Measurements from ENCODE around the gene PPP1R3C. TPM values are rescaled to one million over a fixed set of nuclear protein-coding genes. Genes with fewer than 3 reads are reported as not detected.

Gene PPP1R3C
- polyA plus RNA-seq, 6 donors from 2014 or later, result not detected

DNA sequence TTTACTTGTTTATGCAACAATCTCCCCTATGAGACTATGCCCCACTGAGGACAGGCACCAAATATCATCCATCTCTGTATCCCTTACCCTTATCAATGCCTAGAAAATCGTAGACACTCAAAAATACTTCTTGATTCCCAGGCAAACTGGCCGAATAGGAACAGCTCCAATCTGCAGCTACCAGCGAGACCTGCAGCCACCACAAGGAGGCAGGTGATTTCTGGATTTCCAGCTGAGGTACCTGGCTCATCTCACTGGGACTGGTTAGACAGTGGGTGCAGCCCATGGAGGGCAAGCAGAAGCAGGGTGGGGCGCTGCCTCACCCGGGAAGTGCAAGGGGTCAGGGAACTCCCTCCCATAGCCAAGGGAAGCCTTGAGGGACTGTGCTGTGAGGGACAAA, 10.8 kb upstream of the PPP1R3C start:
- Mint-ChIP-seq H3K4me1 (no peaks in the 10 kb centered on the region), H3K36me3 (no peaks in the 10 kb centered on the region), H3K4me3 (no peak overlapping the region), H3K27me3 (peaks cover 33 to 68% (median 57%) of the 10 kb centered on the region in 3 donors), H3K27ac (peak overlapping the region in 1 of 6 donors; percentile 27), H3K9me3 (peaks cover 0 to 2% (median 0%) of the 10 kb centered on the region in 7 donors)
- DNase-seq, result no peak
- ATAC-seq (ENCODE audit: low read depth in 2 of 2), result no peak

DNA sequence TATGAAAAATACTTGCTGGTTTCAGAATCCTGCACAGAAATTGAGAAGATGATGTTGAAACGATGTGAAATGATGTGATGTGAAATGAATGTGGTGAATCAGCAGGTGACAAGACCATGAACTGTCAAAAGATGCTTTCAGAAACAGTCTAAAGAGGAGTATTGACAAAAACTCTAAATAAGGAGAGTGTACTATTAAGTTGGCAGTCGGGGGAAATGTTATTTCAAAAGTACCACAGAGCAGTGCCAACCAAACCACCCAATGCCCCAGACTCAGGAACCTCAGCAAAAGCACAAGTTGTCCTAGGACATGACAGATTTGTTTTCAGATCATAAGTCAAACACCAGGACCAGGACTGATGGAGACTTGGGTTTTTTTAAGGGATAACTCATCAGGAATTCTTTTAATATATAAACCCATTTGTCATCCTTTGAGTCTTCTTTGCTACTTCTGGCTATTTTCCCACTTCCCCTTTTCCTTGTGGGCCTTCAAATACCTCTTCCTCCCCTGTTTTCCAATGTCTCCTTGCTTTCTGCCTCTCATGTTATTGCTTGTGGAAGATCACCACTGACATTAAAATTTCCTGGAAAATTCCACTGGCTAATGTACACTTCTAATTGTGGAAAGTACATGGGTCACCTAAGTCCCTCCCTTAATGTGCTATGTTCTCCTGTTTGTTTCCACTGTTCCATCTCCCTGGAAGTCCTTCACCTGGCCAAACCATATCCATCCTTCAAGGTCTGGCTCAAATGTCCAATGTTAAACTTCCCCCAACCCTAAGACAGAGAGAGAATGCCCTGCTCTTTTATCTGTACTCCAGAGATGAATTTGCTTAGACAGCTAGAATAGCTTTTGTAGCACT, 10.2 kb upstream of the PPP1R3C start:
- Mint-ChIP-seq H3K9me3 (no peaks in the 10 kb centered on the region), H3K4me1 (no peaks in the 10 kb centered on the region), H3K27me3 (peaks cover 29 to 61% (median 56%) of the 10 kb centered on the region in 3 donors), H3K4me3 (no peak overlapping the region), H3K36me3 (no peaks in the 10 kb centered on the region), H3K27ac (peak overlapping the region in 1 of 6 donors; percentile 27)
- DNase-seq (no peak), ATAC-seq (ENCODE audit: low read depth in 2 of 2) (no peak)

DNA sequence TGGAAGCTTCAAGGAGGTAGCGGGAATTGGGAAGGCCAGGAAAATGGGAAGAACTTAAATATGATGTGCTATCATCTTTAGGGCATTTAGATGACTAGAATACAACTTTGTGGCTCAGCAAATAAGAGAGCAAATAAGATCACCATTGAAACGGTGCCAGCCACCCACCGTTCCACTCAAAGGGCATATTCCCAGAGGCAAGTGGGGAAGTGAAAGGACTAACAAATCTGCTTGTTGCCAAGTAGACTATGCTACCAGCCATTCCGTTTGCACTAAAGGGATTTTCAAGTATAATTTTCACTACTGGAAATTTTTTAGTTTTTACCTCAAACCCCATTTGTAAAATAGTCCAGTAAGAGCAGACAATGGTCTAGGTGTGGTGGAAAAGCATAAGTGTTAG, 4.0 kb upstream of the PPP1R3C start:
- Mint-ChIP-seq H3K4me3 (no peak overlapping the region), H3K27ac (no peak overlapping the region), H3K27me3 (peaks cover 24 to 52% (median 48%) of the 10 kb centered on the region in 3 donors), H3K9me3 (peaks cover 0 to 3% (median 0%) of the 10 kb centered on the region in 7 donors), H3K4me1 (peaks cover 5 to 12% (median 6%) of the 10 kb centered on the region in 3 donors), H3K36me3 (no peaks in the 10 kb centered on the region)
- ATAC-seq (ENCODE audit: low read depth in 2 of 2) (no peak), DNase-seq (no peak)

GRCh38 chr10:91635401-91636400, 2.8 kb upstream of the PPP1R3C start:
- DNase-seq, result peak; percentile 19
- H3K9me3 Mint-ChIP-seq, result peaks cover 0 to 3% (median 0%) of the 10 kb centered on the region in 7 donors
- ATAC-seq (ENCODE audit: low read depth in 2 of 2), result peak; percentile 37 to 43
- H3K4me3 Mint-ChIP-seq, result no peak overlapping the region
- H3K36me3 Mint-ChIP-seq, result peaks cover 0 to 6% of the 10 kb centered on the region in 2 donors
- H3K27ac Mint-ChIP-seq, result no peak overlapping the region
- peaks cover 30 to 61% (median 55%) of the 10 kb centered on the region in 3 donors for H3K27me3 Mint-ChIP-seq
- peaks cover 5 to 12% (median 6%) of the 10 kb centered on the region in 3 donors for H3K4me1 Mint-ChIP-seq

DNA sequence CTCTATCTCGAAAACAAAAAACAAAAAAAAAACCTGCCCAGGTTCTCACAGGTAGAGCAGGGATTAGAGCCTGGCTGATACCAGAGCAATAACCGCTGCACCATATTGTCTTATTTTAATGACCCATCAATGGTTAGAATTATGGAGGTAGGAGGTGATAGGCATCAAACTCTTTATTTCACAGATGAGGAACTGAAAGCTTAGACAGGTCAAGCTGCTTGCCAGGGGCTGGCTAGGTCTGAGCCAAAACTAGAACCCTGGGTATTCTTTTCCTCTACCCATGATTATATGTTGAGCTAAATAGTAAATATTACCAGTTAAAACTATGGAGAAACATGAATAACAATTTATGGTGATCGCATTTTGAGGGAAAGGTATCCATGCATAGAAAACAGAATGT, 2.0 kb upstream of the PPP1R3C start:
- H3K9me3 Mint-ChIP-seq, result peaks cover 0 to 3% (median 0%) of the 10 kb centered on the region in 7 donors
- H3K36me3 Mint-ChIP-seq, result peaks cover 0 to 8% of the 10 kb centered on the region in 2 donors
- no peak overlapping the region for H3K4me3 Mint-ChIP-seq
- no peak for DNase-seq
- ATAC-seq (ENCODE audit: low read depth in 2 of 2), result no peak
- no peak overlapping the region for H3K27ac Mint-ChIP-seq
- peaks cover 38 to 63% (median 58%) of the 10 kb centered on the region in 3 donors for H3K27me3 Mint-ChIP-seq
- H3K4me1 Mint-ChIP-seq, result peaks cover 5 to 12% (median 6%) of the 10 kb centered on the region in 3 donors

DNA sequence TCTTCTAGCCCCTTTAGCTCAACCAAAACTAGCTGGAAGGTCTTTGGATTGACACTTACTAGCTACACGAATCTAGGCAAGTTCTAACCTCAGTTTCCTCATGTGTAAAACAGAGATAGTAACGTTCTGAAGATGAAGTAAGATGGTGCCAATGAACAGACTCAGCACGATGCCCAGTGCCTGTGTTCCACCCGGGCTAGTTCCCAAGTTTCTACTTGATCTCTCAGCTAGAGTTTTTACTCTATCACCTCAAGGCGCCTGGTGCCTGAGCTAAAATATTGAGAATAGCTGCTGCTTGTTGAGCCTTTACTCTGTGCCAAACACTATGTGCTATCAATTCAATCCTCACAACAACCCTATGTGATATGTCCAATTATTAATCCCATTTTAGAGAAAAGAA, 1.4 kb upstream of the PPP1R3C start:
- Mint-ChIP-seq H3K36me3 (peaks cover 0 to 8% of the 10 kb centered on the region in 2 donors), H3K9me3 (peaks cover 0 to 3% (median 0%) of the 10 kb centered on the region in 7 donors), H3K27me3 (peaks cover 39 to 67% (median 60%) of the 10 kb centered on the region in 3 donors), H3K27ac (no peak overlapping the region), H3K4me1 (peaks cover 5 to 12% (median 6%) of the 10 kb centered on the region in 3 donors), H3K4me3 (peak overlapping the region in 2 of 8 donors; percentile 5 to 10)
- ATAC-seq (ENCODE audit: low read depth in 2 of 2), result no peak
- DNase-seq, result no peak

- H3K4me3 Mint-ChIP-seq, result no peak overlapping the region
- no peak overlapping the region for H3K27ac Mint-ChIP-seq
Observed at GRCh38 chr10:91630625-91631024, 2.2 kb downstream of the PPP1R3C start.

GRCh38 chr10:91629715-91630549, 2.9 kb downstream of the PPP1R3C start:
- H3K4me3 Mint-ChIP-seq, result no peak overlapping the region

More at GRCh38 chr10:91630625-91631024, 2.2 kb downstream of the PPP1R3C start:
- ATAC-seq (ENCODE audit: low read depth in 2 of 2), result no peak
- Mint-ChIP-seq H3K27me3 (peaks cover 33 to 63% (median 56%) of the 10 kb centered on the region in 3 donors), H3K4me1 (peaks cover 5 to 12% (median 6%) of the 10 kb centered on the region in 3 donors), H3K36me3 (peaks cover 0 to 8% of the 10 kb centered on the region in 2 donors), H3K9me3 (peaks cover 0 to 3% (median 0%) of the 10 kb centered on the region in 7 donors)
- no peak for DNase-seq

GRCh38 chr10:91628383-91628782, 4.5 kb downstream of the PPP1R3C start:
- DNase-seq (no peak), ATAC-seq (ENCODE audit: low read depth in 2 of 2) (no peak)
- peaks cover 5 to 7% (median 6%) of the 10 kb centered on the region in 3 donors for H3K4me1 Mint-ChIP-seq
- peaks cover 0 to 8% of the 10 kb centered on the region in 2 donors for H3K36me3 Mint-ChIP-seq
- peaks cover 32 to 62% (median 59%) of the 10 kb centered on the region in 3 donors for H3K27me3 Mint-ChIP-seq
- H3K27ac Mint-ChIP-seq, result no peak overlapping the region
- H3K4me3 Mint-ChIP-seq, result no peak overlapping the region
- H3K9me3 Mint-ChIP-seq, result peaks cover 0 to 6% (median 2%) of the 10 kb centered on the region in 7 donors

More at GRCh38 chr10:91629715-91630549, 2.9 kb downstream of the PPP1R3C start:
- Mint-ChIP-seq H3K27me3 (peaks cover 32 to 63% (median 57%) of the 10 kb centered on the region in 3 donors), H3K27ac (no peak overlapping the region), H3K36me3 (peaks cover 0 to 8% of the 10 kb centered on the region in 2 donors), H3K4me1 (peaks cover 5 to 10% (median 6%) of the 10 kb centered on the region in 3 donors), H3K9me3 (peaks cover 0 to 3% (median 0%) of the 10 kb centered on the region in 7 donors)
- ATAC-seq (ENCODE audit: low read depth in 2 of 2), result no peak
- no peak for DNase-seq

DNA sequence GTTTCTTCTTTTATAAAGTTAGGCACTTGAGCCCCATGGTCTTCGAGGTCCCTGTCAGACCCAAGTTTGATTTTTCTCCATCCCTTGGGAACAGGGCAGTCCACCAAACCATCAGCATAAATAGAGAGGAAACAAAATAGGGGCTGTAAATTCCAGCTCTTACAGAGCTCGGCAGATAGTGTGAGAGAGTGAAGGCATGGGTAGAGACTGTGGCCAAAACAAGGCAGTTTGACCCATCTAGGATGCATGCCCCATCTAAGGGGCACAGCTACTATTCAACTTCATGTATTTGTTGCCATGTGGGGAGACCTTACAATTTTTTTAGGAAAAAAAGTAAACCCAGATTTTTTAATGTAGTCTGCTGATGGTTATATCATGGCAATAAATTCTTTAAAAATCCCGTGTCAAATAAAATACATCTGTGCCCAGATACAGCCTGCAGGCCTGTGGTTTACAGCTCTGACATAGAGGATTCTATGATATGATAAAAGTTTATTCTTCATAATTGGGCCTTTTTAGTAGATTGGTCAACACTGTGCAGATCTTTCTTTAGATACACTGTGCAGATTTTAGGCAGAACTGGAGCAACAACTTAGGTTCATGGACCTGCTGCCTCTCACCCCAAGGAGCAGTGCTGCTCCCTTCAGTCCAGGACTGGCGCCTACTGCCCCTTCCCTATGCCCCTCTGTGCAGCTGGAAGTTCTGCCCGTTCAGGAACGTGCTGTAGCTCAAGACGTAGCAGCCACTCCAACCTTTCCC, 5.3 kb downstream of the PPP1R3C start:
- H3K4me1 Mint-ChIP-seq, result peaks cover under 1 to 2% (median 1%) of the 10 kb centered on the region in 3 donors
- DNase-seq (no peak), ATAC-seq (ENCODE audit: low read depth in 2 of 2) (no peak)
- no peak overlapping the region for H3K27ac Mint-ChIP-seq
- peaks cover 29 to 58% (median 52%) of the 10 kb centered on the region in 3 donors for H3K27me3 Mint-ChIP-seq
- H3K9me3 Mint-ChIP-seq, result peaks cover 4 to 15% (median 5%) of the 10 kb centered on the region in 7 donors
- H3K36me3 Mint-ChIP-seq, result peaks cover 0 to 8% of the 10 kb centered on the region in 2 donors
- no peak overlapping the region for H3K4me3 Mint-ChIP-seq

GRCh38 chr10:91626936-91627335, 5.9 kb downstream of the PPP1R3C start:
- Mint-ChIP-seq H3K4me3 (no peak overlapping the region), H3K4me1 (no peaks in the 10 kb centered on the region), H3K27ac (no peak overlapping the region), H3K9me3 (peaks cover 5 to 19% (median 8%) of the 10 kb centered on the region in 7 donors), H3K27me3 (peaks cover 27 to 52% (median 46%) of the 10 kb centered on the region in 3 donors), H3K36me3 (peaks cover 0 to 8% of the 10 kb centered on the region in 2 donors)
- DNase-seq (no peak), ATAC-seq (ENCODE audit: low read depth in 2 of 2) (no peak)

Measured in naive B cell (primary cell).